CD4-positive, alpha-beta T cell treated with Interleukin-4 for 1 hour (primary cell): ENCODE data around the gene AGRN.
"Not testable (repeated sequence)": the region's sequence is repeated elsewhere in the genome, so short reads cannot be mapped to it uniquely, and the experiment has no call there.

ENCODE experiments used
- DNase-seq, 2 donors: peaks; one replicate each; pipeline ENCODE4 v3.0.0-alpha.2; 2020 to 2022

The AGRN gene

DNA sequence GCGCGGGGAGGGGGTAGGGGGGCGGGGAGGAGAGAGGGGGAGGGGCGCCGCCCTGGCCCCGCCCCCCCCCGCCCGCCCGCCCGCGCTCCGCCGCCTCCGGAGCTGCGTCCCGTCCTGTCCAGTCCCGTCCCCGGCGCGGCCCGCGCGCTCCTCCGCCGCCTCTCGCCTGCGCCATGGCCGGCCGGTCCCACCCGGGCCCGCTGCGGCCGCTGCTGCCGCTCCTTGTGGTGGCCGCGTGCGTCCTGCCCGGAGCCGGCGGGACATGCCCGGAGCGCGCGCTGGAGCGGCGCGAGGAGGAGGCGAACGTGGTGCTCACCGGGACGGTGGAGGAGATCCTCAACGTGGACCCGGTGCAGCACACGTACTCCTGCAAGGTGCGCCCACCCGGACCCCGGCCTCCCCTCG is at the start of gene AGRN:
Gene AGRN (plus strand): TSS at position 121 of the 405 bp plus-strand sequence. CDS start 53 bp downstream, at position 174.
- no peak for DNase-seq

DNA sequence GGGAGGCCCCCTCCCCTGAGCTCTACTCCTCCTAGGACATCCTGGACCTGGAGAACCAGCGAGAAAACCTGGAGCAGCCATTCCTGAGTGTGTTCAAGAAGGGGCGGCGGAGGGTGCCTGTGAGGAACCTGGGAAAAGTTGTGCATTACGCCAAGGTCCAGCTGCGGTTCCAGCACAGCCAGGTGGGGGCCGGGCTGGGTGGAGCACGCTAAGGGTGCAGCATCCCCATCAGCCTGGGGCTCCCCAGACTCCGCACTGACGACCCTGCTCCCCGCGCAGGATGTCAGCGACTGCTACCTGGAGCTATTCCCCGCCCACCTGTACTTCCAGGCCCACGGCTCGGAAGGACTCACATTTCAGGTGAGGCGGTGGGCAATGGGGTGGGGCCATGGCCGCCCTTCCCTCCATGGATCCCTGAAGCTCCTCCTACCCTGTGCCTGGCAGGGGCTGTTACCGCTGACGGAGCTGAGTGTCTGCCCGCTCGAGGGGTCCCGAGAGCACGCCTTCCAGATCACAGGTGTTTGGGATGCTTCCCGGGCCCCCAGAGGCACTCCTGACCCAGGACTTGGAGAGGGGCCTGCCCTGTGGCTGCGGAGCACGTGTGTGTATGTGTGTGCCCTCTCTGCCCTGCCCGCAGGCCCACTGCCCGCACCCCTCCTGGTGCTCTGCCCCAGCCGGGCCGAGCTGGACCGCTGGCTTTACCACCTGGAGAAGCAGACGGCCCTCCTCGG is 49.5 kb upstream of the AGRN start:
- no peak for DNase-seq

DNA sequence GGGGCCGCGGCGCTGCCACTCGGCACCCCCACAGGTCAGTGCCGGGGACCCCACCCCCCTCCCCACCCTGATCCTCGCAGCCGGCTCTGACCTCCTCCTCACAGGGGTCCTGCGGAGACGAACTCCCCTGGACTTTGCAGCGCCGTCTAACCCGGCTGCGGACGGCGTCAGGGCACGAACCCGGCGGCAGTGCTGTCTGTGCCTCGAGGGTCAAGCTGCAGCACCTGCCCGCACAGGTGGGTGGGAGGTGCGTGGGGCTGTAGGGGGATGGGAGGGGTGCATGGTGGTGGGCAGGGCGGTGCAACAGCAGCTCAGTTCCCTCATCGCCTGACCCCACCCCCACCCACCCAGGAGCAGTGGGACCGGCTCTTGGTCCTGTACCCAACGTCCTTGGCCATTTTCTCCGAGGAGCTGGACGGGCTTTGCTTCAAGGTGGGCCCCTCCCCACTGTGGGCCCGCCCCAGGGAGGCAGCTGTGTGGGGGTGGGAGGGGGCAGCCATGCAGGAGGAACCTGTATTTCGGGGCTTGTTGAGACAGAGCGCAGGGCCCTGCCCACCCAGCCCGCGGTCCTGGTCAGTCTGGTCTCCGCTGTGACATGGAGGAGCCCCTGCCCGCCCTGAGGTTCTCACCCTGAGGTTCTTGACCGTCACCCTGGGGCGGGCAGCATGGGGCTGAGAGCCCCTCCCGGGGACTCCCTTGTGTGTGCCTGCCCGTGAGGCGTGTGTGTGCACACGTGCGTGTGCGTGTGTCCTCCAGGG is 48.8 kb upstream of the AGRN start:
- DNase-seq = no peak

DNA sequence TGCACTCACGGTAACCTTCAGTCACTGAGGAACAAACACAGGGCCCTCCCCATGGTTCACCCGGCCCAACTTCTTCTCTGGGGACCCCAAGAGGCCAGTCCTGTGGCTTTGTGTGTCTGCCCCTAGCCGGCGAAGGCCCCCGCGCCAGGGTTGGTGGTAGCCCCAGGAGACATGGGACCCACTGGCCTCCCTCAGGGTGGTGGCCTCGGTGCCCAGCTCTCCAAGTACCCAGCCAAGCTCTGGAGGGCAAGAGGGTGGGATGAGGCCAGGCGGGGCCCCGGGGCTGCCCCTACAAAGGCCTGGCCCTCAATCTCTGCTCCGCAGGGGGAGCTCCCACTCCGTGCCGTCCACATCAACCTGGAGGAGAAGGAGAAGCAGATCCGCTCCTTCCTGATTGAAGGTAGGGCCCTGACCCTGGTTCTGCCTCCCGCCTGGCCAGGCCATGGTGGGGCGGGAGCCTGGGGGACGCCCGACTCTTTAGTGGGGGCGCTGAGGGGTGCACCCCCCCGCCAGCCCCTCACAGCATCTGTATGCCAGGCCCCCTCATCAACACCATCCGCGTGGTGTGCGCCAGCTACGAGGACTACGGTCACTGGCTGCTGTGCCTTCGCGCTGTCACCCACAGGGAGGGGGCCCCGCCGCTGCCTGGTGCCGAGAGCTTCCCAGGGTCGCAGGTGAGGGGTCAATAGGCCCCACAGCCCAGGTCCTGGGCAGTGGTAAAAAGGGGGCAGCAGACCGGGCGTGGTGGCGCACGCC is 48.0 kb upstream of the AGRN start:
- no peak for DNase-seq

DNA sequence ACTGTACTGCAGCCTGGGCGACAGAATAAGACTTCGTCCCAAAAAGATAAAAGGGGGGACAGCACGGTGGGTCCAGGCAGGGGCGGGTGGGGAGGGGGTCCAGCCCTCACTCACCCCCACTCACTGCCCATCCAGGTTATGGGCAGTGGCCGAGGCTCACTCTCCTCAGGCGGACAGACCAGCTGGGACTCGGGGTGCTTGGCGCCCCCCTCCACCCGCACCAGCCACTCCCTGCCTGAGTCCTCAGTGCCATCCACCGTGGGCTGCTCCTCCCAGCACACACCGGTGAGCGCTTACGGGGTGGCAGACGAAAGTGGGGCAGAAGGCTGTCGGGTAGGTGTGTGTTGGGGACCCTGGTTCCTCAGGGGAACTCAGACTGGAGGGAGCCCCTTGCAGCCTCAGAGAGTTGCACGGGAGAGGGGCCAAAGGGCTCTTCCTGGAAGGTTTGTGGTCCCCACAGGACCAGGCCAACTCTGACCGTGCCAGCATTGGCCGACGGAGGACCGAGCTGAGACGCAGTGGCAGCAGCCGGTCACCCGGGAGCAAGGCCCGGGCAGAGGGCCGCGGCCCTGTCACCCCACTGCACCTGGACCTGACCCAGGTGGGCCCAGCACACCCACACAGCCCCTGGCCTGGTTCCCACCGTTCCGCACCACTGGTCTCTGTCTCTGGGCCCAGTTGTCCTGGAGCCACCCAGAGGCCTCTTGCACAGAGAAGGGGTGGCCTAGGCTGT is 47.0 kb upstream of the AGRN start:
- no peak for DNase-seq

DNA sequence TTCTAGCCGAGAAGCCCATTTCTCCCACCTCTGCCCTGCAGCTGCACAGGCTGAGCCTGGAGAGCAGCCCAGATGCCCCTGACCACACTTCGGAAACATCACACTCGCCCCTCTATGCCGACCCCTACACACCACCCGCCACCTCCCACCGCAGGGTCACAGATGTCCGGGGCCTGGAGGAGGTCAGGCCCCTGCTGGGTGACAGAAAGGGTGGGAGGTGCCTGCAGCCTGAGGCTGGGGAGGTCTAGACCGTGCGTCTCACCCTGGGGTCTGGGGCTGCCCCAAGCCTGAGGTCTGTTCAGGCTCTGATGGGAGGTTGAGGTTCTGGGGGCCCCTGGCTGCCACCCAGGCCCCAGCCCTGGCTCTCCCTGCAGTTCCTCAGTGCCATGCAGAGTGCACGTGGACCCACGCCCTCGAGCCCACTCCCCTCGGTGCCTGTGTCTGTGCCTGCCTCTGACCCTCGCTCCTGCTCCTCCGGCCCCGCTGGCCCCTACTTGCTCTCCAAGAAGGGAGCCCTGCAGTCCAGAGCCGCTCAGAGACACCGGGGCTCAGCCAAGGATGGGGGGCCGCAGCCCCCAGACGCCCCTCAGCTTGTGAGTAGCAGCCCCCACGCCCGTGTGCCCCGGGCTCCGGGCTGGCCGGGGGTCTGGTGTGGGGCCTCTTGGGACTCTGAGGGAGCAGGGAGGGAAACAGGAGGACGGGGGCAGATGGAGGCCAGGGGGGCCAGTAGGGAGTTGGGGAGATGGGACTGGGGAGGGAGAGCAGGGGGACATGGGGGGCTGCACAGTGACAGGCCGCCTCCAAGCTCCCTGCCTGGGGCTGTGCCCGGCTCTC is 46.2 kb upstream of the AGRN start:
- DNase-seq = no peak

DNA sequence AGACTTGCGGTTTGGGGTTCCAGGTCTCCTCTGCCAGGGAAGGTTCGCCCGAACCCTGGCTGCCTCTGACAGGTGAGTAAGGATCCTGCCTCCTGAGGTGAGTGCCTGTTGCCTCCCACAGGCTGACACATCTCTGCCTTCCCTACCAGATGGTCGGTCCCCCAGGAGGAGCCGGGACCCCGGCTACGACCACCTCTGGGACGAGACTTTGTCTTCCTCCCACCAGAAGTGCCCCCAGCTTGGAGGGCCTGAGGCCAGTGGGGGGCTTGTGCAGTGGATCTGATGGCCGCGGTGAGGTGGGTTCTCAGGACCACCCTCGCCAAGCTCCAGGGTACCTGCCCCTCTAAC is 45.7 kb upstream of the AGRN start:
- DNase-seq = no peak

DNA sequence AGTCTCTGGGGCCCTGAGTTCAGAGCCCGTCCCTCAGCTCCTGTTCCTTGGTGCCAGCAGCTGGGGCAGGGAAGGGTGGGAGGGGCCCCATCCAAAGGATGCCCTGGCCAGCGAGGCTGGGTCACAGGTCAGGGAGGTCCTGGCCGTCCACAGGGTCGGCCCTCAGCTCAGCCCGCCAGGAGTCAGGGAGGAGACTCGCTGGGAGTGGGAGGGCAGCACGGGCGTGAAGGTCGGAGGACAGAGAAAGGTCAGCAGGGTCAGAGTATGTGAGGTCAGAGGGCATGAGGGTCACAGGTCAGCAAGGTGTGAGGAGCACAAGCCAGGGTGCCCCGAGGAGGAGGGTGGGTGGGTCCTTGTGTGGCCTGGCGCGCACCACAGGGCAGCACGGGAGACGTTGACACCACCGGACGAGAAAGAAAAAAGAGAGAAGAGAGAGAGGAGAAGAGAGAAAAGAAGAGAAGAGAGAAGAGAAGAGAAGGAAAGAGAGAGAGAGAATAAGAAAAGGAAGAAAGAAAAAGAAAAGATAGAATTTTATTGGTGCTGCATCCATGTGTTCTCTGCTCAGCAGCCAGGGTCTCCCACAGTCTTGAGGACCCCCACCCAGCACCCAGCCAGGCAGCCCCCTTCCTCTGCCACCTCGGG is 45.1 kb upstream of the AGRN start:
- no peak for DNase-seq

DNA sequence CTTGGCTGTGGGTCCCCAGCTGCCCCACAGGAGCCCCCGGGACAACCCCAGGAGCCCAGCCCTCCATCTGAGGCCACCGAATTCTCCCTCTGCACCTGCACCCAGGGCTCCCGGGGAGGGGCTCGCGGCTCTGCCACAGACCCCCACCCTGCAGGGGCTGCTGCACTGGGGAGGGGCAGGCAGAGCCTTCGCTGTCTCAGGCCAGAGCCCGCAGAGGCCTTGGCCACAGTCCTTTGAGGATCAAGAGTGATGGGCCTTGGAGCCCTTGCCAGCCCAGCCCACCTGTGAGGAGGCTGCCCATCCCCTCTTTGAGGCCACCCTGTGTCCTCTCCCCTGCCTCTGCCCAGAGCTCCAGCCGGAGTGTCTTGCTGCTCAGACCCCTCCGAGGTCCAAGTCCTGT is 44.6 kb upstream of the AGRN start:
- no peak for DNase-seq

DNA sequence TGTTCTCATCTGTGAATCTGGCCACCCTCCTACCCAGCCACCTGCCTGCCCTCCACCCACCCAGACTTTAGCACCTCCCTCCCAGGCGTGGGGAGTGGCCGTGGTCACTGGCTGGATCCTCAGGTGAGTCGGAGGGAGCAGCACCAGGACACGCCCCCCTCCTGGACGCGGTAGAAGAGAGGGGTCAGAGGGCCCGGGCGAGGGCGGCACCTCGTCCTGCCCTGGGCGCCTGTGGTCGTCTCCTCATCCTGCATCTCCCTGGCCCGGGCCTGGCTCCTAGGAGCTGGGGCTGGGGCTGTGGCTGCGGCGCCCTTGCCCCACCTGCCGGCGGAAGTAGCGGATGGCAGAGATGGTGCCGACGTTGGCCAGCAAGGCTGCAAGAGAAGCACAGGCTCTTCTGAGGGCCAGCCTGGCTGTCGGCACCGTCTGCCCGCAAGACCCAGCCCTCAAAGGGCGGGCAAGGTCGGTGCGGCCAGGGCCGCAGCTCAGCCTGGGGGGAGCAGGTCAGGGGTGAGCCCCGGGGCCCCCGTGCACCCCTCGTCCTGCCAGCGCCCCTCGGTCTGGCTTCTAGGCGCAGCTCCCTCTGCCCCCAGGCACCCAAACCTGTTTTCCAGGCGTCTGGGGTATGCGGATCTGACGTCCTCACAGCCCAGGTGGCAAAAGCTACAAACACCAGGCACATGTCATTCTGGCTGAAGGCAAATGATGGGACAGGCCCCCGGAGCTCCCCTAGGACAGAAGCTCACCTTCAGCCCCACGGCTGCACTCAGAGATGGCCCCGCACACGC is 43.8 kb upstream of the AGRN start:
- peak; percentile 73 for DNase-seq

DNA sequence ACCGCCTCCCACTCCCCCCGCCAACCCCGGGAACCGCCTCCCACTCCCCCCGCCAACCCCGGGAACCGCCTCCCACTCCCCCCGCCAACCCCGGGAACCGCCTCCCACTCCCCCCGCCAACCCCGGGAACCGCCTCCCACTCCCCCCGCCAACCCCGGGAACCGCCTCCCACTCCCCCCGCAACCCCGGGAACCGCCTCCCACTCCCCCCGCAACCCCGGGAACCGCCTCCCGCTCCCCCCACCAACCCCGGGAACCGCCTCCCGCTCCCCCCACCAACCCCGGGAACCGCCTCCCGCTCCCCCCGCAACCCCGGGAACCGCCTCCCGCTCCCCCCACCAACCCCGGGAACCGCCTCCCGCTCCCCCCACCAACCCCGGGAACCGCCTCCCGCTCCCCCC is 43.1 kb upstream of the AGRN start:
- DNase-seq = not testable (repeated sequence)

DNA sequence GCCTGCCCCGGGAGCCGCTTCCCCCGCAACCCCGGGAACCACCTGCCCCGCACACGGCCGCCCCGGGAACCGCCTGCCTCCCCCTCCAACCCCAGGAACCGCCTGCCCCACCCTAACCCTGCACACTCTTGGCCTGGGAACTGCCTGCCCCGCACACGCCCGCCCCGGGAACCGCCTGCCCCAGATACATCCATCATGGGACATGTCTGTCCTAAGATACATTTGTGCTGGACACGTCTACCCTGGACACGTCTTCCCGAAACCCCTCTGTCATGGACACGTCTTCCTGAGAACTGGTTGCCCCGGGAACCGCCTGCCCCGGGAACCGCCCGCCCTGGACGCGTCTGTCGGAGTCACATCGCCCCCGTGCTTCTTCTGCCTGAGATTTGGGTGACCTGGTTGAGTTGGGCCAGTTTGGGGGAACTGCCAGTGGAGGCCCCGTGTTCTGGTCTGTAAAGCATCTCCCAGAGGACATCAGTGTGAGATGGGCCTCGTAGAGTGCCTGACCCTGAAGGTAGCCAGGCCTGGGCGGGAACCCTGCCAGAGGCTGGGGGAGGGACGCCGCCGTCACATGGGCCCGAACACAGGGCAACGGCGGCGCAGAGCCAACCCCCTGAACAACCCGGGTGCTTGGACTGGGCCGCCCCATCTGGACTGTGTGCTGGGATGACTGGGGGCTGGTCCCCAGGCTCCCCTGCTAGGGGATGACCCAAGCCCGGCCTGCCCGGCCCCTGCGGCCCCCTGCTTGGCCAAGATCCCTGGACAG is 41.7 kb upstream of the AGRN start:
- DNase-seq = no peak

DNA sequence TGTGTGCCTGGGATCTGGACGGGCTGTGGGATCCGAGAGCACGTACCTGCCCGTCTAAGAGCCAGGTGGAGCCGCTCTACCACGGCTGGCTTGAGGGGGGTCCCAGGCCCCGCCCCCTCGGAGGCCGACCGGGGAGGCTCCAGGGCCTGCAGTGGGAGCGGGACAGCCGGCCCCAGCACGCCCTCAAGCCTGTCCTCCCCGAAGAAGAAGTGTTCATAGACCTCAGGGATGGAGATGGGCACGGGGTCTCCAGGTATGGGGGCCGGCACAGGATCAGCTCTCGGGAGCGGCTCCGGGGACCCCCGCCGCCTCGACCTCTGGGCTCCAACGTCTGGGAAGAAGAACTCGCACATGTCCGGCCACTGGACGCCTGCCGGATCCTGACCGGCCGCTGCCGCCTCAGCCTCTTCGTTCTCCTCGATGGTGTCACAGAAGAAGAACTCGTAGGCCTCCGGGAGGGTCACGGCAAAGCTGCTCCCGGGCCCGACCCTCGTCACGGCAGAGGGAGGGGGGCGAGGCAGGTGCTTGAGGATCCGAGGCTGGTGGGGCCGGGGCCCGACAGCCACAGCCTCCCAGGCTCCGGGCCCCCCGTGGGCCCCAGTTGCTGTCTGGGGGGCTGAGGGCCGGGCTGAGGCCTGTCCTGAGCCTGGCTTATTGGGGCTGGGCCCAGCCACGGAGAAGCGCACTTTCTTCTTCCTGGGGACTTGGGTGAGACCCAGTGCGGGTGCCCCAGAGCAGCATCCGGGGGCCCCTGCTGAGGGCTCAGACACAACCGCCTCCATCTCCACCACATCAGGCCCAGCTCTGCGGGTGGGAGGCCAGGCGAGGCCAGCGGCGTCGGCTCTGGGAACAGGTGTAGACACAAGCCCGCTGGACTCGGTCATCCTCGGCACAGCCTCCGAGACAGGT is 40.8 kb upstream of the AGRN start:
- no peak for DNase-seq

DNA sequence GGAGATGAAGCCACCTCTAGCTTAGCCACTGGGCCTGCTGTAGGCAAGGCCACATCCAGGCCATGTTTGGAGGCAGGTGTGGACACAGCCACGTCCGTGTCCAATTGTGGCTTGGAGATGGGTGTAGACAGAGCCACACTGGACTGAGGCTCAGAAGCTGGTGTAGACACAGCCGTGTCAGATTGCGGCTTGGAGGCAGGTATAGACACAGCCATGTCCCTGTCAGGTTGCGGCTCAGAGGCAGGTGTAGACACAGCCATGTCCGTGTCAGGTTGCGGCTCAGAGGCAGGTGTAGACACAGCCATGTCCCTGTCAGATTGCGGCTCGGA is 40.2 kb upstream of the AGRN start:
- no peak for DNase-seq

DNA sequence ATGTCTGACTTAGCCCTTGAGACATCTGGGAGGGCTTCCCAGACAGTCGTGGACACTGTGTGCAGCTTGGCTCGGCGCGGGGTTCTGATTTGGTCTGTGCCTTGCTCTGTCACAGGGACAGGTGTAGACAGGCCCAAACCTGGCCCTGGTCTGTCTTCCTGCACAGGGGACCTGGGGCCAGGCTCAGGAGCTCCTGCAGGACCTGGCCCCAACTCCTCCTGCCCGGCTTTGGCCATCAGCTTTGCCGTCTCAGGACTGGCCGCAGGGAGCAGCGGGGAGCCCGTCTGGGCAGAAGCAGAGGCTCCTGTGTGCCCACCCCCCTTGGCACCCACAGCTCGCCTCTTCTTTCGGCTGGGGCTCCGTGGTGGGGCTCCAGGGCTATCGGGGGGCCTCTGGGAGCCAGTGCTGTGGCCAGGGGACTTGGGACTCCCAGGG is 39.8 kb upstream of the AGRN start:
- no peak for DNase-seq

DNA sequence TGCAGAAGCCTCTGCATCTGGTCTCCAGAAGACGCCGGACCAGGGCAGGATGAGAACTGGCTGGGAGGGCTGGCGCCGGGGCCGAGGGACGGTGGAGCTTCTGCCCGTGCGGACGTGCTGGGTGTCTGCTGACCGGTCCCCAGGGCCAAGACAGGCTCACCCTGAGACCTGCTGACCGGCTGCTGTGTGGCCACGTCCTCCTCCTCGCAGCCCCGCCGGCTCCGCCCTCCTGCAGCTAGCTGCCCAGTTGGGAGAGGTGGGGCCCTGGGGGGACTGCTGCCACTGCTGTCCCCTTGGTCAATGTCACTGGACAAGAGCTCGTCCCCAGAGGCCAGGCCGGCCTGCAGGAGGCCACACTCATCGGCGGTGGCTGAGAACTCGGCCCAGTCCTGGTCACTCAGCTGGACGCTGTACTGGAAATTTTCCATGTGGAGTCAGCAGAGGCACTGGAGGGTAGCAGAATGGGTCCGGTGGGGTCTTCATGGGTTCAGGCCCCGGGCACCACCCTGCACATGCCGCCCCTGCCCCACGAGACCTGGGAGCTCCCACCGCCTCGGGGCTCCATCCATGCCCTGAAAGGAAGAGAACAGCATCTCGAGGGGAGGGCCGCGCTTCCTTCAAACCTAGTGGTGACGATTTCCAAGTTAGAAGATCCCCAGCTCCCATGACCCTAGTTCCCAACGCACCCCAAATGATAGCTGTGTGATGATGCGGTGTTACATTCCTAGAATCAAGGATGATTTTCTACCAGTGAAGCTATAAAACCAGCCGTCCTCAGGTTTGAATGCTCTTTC is 39.1 kb upstream of the AGRN start:
- DNase-seq = no peak

DNA sequence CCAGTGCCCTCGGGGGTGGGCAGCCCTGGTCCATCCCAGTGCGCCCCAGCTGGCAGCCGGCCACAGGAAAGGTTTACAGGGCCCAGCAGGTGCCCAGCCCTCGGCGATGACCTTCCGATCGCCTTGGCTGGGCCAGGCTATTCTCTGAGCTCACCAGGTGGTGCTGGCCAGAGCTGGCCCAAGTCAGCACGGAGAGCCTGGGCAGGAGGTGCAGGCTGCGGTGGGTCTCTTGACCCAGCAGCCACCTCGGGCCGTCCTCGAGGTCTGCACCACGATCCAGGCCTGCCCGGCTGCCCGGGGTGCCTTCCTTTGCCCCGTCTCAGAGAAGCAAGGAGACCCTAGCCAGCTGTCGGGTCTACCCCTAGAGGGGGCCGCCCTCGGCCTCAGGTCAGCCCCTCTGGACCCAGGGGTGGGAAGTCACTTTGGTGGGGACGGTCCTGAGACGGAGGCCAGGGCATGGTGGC is 38.4 kb upstream of the AGRN start:
- DNase-seq = no peak

DNA sequence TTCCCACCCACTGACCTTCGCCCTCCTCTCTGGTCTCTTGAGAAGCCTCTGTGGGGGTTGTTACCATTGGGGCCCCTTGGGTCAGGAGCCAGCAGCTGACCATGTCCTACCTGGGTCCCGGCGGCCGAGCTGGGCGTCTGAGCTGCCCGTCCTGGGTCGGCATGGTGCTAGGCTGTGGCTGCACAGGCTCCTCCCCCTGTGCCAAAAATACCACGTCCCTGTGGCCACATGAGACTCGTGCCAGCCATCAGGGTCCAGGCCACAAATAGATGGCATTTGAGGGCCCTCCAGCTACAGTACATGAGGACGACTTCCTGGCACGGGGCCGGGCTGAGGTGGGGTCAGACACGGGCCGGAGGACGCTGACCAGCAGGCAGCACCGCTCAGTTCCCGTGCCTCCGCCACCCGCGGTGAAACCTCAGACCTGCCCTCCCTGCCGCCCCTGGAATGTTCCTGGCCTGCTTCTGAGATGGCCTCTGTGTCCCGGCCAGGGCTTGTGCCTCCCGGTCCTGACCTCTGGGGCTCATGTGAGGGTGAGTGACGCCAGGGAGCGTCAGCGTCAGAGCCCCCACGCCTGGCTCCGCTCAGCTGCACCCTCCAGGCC is 37.9 kb upstream of the AGRN start, which contains the start of gene PERM1:
Gene PERM1 (minus strand): TSS at position 139 of the 604 bp plus-strand sequence. CDS start 1,064 bp downstream, outside the sequence.
- no peak for DNase-seq
